Measurements from ENCODE around the gene ARHGAP12.
"Not testable (repeated sequence)": the region's sequence is repeated elsewhere in the genome, so short reads cannot be mapped to it uniquely, and the experiment has no call there.

The ARHGAP12 gene

GRCh38 chr10:31819391-31819820 is 109.2 kb downstream of the ARHGAP12 start:
- no peak for DNase-seq

- no peak for DNase-seq
Measured at GRCh38 chr10:31816318-31816717, 112.3 kb downstream of the ARHGAP12 start.

DNA sequence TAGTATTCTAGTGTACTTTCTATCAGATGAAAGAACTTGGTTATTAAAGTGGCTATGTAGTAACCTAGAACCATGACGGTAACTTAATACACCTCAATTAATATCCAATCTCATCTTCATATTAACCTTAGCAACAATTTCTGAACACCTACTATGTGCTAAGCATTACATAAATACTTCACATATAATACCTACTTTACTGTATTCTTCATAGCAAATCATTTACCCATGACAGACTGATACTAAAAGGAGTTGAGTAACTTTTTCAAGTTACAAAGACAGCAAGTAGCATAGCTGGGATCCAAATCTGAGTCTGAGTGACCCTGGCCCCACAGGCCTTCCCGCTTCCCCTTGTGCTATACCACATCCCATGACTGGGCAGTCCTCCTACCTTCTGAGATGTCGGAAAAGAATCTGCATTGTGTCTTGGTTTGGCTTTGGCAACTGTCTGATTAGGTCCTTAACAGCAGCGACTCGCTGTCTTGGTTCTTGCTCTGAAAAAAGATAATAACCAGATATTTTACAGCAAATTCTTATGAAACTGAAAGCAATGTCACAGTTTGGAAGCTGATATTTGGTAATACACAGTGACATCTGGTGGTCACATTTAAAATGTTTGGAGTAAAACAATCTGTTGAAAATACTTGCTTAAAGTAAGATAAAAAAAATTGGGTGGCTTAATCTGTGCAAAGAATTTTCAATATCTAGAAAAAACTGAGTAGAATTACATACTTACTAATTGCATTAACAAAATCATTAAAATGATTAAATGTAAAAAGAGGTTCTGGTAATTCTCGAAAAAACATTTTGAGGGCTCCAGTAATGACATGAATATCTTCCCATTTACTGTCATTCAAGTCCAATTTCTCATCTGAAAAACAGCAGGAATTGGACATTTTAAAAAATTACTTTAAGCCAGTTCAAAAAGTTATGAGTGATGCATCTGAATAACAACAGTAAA is 120.1 kb downstream of the ARHGAP12 start:
- no peak for DNase-seq

GRCh38 chr10:31804352-31804810 is 124.2 kb downstream of the ARHGAP12 start:
- no peak for DNase-seq

DNA sequence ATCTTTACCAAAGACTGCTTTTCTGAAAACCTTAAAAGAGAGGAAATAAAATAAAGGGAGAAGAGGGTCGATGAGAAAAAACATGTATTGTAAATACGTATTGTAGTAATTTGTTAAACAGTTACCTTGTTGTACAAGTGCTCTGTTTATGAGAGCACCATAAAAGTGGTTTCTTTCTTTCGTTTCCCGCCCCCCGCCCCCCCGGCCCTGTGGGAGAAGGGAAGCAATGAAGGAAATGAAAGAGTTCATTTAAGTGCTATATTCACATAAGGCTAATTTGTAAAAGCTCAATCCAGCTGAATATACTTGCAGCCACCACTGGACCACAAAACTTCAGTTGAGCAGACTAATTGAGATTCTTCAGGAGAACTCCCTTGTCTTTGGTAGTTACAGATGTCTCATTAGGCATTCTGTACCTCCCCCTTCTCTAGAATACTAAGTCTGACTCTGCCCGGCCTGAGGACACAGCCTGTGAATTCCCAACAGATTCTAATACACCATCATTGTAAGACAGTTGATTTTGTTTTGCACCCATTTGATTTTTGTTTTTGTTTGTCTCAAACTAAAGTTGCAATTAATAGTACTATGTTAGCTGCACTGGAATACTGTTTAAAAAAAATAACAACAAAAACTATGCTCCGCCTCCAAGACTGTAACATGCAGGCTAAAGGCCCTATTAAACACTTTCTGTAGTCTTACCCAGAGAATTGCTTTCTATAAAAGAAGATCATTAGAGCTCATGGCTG is 124.9 kb downstream of the ARHGAP12 start:
- no peak for DNase-seq

- DNase-seq = no peak
Measured at GRCh38 chr10:31799181-31799580, 129.4 kb downstream of the ARHGAP12 start.

GRCh38 chr10:31792745-31793144 is 135.9 kb downstream of the ARHGAP12 start:
- no peak for DNase-seq

DNA sequence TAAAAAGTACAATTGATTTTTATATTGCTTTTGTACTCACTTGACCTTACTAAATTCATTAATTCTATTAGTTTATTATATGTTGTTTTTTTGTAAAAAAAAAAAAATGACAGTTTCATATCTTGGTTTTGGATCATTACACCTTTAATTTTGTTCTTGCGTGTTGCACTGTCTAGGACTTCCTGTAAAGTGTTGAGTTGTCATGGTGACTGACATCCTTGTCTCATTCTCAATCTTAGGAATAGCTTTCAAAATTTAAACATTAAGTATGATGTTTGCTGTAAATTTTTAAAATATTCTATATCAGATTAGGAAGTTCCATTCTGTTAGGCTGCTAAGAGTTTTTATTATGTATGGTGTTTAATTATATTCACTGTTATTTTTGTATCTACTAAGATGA is 139.1 kb downstream of the ARHGAP12 start:
- no peak for DNase-seq

- DNase-seq = no peak
Measured at GRCh38 chr10:31782701-31783100, 145.9 kb downstream of the ARHGAP12 start.

DNA sequence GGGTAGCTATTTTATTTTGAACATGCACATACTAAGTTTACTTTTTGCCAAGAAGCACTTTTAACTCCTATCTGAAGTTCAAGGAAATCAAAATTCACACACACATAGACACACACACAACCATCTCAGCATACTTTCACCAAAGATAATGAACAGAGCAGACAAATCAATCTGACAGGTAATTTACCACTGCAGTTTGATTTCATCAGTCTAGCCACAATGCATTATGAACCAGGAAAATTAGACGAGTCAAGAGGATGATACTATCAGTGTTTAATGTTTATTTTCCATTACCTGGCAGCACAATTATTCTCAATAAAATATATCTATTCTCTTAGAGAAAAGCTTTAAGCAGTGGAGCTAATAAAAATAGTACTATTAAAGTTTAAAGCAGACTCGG is 147.9 kb downstream of the ARHGAP12 start:
- no peak for DNase-seq

GRCh38 chr10:31778627-31779026 is 150.0 kb downstream of the ARHGAP12 start:
- no peak for DNase-seq

DNA sequence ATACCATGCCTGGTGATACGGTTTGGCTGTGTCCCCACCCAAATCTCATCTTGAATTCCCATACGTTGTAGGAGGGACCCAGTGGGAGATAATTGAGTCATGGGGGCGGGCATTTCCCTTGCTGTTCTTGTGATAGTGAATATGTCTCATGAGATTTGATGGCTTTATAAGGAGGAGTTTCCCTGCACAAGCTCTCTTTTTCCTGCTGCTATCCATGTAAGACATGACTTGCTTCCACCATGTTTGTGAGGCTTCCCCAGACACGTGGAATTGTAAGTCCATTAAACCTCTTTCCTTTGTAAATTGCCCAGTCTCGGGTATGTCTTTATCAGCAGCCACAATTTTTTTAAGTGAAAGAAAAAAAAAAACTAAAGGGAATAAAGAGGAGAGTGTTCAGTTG is 152.5 kb downstream of the ARHGAP12 start:
- DNase-seq = no peak

GRCh38 chr10:31774928-31775650 is 153.5 kb downstream of the ARHGAP12 start:
- no peak for DNase-seq

- no peak for DNase-seq
Measured at GRCh38 chr10:31774299-31774900, 154.2 kb downstream of the ARHGAP12 start.

DNA sequence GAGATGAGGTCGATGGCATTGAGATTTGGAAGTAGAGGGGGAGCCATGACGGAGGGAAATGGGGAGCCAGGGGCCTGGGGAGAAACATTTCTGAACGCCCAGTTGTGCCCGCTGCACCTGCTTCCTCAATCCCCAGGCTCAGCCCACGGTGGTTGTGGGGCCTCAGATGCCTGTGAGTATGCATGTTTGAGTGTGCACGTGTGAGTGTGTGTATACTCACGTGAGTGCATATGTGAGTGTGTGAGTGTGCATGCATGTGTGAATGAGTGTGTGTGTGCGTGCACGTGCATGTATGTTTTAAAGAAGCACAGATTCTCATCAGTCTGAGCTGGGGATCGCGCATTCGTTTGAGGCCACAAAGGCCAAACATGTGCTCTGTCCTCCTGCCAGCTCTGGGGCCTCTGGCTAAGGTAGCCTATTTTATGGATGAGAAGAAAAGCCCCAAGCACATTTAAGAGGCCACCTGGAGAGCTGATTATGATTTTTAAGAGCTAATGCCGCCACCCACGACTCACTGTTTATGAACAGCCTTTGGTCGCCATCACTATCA is 154.8 kb downstream of the ARHGAP12 start:
- no peak for DNase-seq

DNA sequence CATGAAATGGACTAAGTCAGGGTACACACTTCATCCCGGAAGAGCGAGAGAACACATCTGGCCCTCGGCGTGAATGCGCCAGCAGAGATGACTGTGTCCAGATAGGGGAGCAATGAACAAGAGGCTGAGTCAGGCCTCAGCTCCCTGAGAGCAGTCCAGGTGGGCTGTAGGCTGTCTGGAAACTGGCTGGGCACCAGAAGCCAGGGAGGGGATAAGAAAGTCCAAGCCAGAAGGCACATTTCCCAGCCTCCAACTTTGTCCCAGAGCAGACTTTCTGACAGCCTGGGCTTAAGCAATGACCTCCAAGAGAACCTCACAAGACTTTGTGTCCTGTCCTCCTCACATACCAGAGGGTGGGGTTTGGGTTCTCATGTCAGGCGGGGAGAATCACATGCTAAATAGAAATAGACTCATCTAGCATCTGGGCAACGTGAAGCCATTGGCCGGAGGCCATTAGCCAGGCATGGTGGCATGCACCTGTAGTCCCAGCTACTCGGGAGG is 157.2 kb downstream of the ARHGAP12 start:
- no peak for DNase-seq

GRCh38 chr10:31770307-31770902 is 158.2 kb downstream of the ARHGAP12 start:
- no peak for DNase-seq

DNA sequence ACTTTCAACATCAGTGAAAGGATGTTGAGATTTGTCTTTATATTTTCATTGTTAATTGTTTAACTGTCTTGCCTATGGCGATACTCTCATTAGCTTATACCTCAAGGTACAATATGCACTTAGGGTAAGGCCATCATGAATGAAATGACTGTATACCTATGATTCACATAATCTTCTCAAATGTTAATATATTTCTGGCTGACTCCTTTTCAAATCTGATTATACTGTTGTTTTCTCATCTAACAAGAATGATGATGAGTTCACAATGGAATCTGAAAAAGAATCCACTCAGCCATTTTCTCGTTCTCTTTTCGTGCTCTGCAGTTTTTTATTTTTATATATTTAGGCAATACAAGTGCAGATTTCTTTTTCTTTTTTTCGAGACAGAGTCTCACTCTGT is 159.1 kb downstream of the ARHGAP12 start:
- no peak for DNase-seq

DNA sequence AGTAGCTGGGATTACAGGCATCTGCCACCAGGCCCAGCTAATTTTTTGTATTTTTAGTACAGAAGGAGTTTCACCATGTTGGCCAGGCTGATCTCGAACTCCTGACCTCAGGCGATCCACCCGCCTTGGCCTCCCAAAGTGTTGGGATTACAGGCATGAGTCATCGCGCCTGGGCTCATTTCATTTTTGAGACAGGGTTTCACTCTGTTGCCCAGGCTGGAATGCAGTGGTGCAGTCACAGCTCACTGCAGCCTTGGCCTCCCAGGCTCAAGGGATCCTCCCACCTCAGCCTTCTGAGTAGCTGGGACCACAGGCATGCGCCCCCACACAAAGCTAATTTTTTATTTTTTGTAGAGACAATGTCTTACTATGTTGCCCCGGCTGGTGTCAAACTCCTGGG is 159.7 kb downstream of the ARHGAP12 start:
- DNase-seq = not testable (repeated sequence)

DNA sequence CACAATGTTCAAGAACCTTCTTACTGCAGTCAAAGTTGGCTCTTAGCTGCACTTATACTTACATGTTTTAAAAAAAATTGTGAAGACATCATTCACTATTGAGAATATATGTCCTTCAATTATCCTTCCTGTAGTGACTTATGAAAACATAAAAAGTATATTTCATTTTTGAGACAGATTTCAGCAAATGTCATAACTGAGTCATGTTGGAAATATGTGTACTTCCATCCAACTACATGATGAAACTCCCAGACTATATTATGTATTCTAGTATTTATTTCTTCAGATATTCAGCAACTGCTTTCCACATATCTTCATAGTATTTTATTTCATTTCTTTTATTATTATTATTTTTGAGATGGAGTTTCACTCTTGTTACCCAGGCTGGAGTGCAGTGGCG is 160.2 kb downstream of the ARHGAP12 start:
- no peak for DNase-seq

- no peak for DNase-seq
Measured at GRCh38 chr10:31765541-31765940, 163.1 kb downstream of the ARHGAP12 start.

GRCh38 chr10:31762316-31762715 is 166.3 kb downstream of the ARHGAP12 start:
- no peak for DNase-seq
